Inflammatory macrophage treated with lipopolysaccharide for 4 hours (primary cell): Measurements from ENCODE around the gene DIPK1B.

Source experiments
- DNase-seq: peaks from one replicate; pipeline ENCODE4 v3.0.0-alpha.2; 2020

DIPK1B gene

GRCh38 chr9:136673088-136673974 lies 39.0 kb upstream of the DIPK1B start:
- DNase-seq, result no peak

DNA sequence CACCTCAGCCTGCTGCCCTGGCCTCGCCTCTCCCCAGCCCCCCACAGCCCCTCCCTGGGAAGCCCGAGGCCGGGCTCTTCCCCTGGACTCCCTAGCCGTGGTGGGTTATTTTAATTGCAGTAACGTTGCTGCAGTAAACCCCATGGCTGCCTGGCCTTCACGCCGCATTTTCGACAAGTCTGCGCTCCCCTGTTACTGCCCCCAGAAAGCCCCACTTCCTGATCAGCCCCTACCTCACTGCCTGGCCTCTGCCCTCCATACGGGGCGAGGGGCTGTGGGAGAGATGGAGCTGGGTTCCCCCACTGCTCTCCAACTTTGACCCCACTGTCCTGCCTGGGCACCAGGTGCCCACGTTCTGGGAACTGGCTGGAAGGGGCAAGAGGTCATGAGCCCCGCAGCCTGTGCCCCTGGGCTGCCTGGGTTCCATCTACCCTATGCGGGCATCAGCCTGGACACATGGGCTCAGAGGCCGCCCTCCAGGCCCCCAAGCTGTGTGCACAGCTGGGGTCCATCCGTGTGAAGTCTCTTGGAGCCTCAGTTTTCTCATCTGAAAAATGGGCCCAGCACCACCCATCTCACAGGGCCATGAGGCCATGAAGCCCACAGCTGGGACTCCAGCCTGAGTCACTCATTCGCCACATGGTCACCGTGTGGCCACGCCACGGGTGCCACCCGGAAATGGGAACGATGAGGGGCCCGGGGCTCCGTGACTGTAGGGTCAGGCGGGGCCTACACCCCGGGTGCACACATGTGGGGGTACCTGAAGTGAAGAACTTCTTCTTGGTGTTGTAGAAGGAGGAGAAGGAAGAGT lies 38.2 kb upstream of the DIPK1B start:
- no peak for DNase-seq

GRCh38 chr9:136674786-136675349 lies 37.5 kb upstream of the DIPK1B start:
- no peak for DNase-seq

DNA sequence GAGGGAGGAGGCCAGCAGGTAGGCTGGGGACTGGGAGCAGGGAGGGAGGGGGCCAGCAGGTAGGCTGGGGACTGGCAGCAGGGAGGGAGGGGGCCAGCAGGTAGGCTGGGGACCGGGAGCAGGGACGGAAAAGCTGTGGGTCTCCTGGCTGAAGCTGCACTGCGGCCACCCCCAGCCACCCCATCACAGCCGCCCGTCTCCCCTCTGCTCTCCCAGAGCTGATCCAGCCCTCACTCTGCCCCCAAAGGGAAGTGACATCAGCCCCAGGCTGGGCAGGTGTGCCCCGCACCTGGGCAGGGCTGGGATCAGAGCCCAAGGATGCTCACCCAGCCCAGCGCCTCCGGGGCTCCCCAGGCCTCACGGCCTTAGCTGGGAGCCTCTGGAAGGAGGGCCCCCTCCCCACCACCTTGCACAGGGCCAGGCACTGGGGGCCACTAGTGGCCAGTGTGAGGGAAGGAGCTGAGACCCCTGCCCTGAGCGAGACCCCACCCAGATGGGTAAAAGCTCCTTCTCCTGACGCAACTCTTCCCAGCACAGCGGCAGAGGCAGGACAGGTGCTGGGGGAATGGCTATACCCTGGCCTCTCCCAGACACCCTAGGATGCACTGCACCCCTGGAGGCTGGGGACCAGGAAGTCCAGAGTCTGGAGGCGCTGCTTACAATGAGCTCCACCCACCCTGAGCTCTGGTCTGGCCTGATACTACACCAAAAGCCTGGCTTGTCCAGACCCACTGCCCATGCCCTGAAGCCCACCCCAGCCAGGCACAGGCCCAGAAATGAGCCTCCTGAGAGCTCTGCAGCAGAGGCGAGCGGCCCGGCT lies 36.7 kb upstream of the DIPK1B start:
- no peak for DNase-seq

- no peak for DNase-seq
Observed at GRCh38 chr9:136676297-136676794, 36.0 kb upstream of the DIPK1B start.

DNA sequence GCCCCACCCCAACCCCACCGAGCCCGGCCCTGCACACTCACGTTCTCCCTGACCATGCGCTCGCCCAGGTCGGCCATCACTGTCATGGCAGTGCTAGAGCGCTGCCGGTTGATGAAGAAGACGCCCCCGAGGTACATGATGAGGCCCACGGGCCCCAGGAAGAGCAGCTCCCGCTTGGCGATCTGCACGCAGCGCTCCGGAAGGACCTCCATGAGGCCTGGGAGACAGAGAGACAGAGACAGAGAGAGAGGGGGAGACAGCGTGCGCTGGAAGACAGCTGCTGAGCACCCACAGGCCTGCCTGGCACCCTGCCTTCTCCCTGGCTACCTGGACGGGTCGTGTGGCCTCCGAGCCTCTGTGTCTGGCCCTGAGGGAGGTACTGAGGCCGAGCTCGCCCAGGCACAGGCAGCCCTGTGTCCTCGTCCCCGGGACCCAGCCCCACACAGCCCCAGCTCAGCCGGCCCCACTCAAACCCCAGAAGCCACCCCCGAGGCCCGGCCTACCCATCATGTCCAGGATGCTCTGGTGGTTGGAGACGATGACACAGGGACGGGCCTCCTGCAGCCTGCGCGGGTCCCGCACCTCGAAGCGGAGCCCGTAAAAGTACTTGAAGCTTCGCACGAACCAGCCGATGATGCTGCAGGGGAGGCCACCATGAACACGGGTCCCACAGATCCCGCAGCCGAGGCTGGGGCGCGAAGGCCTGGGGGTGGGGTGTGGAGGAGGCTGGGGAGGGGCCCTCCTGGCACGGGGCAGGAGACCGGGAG lies 35.3 kb upstream of the DIPK1B start:
- DNase-seq, result no peak

DNA sequence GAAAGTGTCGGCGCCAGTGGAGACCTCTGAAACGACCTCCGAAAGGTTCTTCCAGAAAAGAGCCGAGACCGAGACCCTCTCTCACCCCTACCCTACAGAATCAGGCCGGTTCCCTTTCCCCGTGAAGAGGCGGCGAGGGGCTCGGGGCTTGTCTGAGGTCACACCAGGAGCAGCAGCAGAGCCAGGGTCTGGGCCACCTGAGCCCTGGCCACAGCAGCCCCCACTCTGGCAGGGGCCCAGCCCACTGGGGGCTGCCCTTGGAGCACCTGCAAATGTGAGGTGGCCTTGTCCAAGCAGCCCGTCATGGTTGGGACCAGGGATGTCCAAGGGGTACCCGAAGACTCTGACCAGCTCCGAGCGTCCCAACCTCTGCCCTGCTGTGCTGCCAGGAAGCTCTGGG lies 34.3 kb upstream of the DIPK1B start:
- no peak for DNase-seq

DNA sequence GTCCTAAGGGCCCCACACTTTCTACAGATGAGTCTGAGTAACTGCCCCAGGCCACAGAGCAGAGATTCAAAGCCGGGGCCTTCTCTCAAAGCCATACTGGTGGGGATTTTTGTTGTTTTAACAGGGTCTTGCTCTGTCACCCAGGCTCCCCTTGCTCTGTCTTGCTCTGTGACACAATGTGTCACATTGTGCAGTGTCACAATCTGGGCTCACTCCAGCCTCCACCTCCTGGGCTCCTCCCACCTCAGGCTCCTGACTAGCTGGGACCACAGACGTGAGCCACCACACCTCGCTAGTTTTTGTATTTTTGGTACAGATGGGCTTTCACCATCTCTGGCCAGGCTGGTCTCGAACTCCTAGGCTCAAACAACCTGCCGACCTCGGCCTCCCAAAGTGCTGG lies 33.7 kb upstream of the DIPK1B start:
- DNase-seq, result peak; percentile 65

- DNase-seq, result peak; percentile 78
Observed at GRCh38 chr9:136679431-136679941, 32.9 kb upstream of the DIPK1B start.

GRCh38 chr9:136681029-136681428 lies 31.3 kb upstream of the DIPK1B start:
- no peak for DNase-seq

GRCh38 chr9:136681945-136682699 lies 30.2 kb upstream of the DIPK1B start:
- DNase-seq, result no peak

GRCh38 chr9:136682710-136683109 lies 29.7 kb upstream of the DIPK1B start:
- DNase-seq, result no peak

- no peak for DNase-seq
Observed at GRCh38 chr9:136683173-136683745, 29.1 kb upstream of the DIPK1B start.

DNA sequence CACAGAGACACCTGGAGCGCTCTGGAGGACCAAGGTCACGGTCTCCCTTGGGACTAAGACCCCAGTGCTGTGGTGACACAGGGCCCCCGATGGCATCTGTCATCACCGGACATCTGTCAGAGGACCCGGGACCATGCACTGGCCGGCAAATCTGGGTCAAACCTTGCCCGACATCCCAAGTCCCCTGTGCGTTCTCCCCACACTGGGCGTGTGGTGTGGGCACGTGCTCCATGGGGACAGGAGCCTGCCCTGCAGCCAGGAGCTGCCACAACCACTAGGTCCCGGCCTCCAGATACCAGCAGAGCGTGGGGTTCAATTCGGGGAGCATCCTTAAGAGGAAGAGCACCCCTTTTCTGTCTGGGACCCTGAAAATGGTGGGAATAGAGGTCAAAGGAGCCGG lies 28.6 kb upstream of the DIPK1B start:
- DNase-seq, result no peak

DNA sequence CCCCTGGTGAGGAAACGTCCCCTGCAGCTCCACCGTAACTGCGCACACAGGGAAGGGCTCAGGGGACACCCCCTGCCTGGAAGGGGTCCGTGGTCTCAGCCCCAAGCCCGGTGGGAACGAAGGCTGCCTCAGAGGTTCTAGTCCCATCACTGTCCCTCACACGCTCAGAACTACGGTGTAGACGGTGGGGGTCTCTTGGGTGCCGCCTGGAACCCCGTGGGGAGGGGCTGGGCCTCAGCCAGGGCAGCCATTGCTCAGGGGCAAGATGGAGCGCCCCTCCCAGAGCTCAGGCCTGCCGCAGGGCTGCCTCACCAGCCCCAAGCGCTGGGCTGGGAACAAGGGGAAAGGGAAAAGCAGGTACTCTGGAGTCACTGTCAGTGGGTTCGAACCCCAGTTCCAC lies 28.0 kb upstream of the DIPK1B start:
- no peak for DNase-seq

- no peak for DNase-seq
Observed at GRCh38 chr9:136684799-136685198, 27.6 kb upstream of the DIPK1B start.

DNA sequence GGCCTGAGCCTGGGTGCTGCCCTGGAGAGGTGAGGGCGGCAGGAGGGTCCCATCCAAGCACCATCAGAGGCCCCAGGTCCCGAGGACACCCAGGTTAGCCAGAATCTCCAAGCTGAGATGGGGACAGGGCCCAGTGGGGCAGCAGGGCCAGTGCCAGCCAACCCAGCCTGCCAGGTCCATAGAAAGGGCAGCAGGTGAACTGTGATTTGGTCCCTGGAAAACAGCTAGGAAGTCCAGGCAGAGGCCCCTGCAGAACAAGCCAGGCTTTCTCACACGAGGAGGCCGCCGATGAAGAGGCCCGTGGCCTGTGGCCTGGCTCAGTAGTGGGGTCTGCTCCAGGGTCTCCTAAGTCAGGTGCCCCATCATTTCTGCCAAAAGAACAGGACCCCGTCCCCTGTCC lies 27.2 kb upstream of the DIPK1B start:
- no peak for DNase-seq

DNA sequence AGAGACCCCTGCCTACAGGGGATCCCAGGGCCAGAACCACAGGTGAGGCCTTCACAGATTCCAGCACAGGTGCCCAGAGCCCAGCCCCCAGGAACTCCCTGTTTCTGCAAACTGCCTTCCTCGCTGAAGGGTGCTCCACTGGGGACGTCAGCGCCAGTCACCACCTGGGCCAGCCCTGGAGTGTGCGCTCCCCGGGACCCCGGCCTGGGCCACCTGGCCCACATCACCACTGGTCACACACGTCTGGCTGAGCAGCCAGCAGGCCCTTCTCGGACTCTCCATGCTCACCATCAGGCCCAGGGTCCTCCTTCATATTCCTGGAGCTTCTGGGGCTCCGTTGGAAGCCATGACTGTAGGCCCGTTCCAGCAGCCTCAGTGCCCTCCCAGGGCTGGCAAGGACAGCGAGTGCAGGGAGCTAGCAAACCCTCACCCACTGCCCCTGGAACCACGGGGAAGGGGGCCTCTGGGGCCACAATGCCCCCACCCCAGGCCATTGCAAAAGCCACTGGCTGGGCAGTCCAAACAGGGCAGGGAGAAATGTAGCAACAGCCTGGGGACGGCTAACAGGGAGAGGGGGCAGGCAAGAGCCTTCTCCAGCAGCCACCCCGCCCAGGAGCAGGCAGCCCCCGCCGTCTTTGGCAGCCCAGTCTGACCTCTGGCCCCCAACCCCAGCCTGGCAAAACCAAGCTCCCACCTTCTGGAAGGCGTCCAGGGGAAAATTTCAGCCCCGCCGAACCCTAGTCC lies 26.4 kb upstream of the DIPK1B start:
- peak; percentile 24 for DNase-seq

DNA sequence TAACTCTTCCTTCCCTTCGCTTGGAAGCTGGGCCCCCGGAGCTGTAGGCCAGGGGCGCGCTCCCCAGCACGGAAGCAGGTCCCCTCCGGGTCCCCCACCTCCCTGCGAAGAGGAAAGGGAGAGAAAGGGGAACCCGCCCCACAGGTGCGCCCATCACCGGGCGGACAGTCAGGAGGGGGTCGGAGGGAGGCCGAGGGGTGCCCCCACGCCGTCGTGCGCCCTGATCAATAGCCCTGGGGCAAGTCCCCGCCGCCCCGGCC lies 25.9 kb upstream of the DIPK1B start:
- DNase-seq, result no peak
